Heart left ventricle (tissue), 16 donors: ENCODE measurements around the gene PLA2G3. TPM values are rescaled to one million over a fixed set of nuclear protein-coding genes. Genes with fewer than 3 reads are reported as not detected.
"Not testable (repeated sequence)": the region's sequence is repeated elsewhere in the genome, so short reads cannot be mapped to it uniquely, and the experiment has no call there.

Experiments used
- ATAC-seq, 4 donors: fragments of 200-7000 bp; cut with Tn5 transposase; one replicate each; pipeline ENCODE4 v1.9.1; 2020 to 2022; ENCODE audit warnings: moderate library complexity in 4 of 4, mild to moderate bottlenecking in 3 of 4, moderate number of reproducible peaks in 1 of 4
- DNase-seq, 5 donors: peaks; one replicate each; pipeline ENCODE4 v3.0.0-alpha.2; 2020
- H3K27ac ChIP-seq, 12 donors: fragments of 200-600 bp; sonication (generic) in 4 of 12; one replicate each; pipeline versions ENCODE4 v1.5.0 to v1.8.0; 2016 to 2022; ENCODE audit warnings: mild to moderate bottlenecking in 2 of 12
- H3K27me3 ChIP-seq, 9 donors: fragments of 200-600 bp; sonication (generic) in 2 of 9; one replicate each; pipeline versions ENCODE4 v1.5.1 to v1.8.0; 2016 to 2022; ENCODE audit warnings: mild to moderate bottlenecking in 3 of 9
- H3K36me3 ChIP-seq, 9 donors: fragments of 200-600 bp; sonication (generic) in 2 of 9; one replicate each; pipeline versions ENCODE4 v1.5.0 to v1.8.0; 2018 to 2022; ENCODE audit warnings: mild to moderate bottlenecking in 2 of 9
- H3K4me1 ChIP-seq, 12 donors: fragments of 200-600 bp; sonication (generic) in 4 of 12; one replicate each; pipeline versions ENCODE4 v1.5.0 to v1.8.0; 2016 to 2022; ENCODE audit warnings: mild to moderate bottlenecking in 3 of 12
- H3K4me3 ChIP-seq, 12 donors: fragments of 200-600 bp; sonication (generic) in 4 of 12; one replicate each; pipeline versions ENCODE4 v1.5.0 to v1.8.0; 2017 to 2022; ENCODE audit warnings: mild to moderate bottlenecking in 9 of 12, moderate library complexity in 4 of 12
- H3K9me3 ChIP-seq, 12 donors: fragments of 200-600 bp; sonication (generic) in 4 of 12; one replicate each; pipeline versions ENCODE4 v1.5.0 to v1.8.0; 2016 to 2022; ENCODE audit warnings: mild to moderate bottlenecking in 1 of 12
- POLR2A ChIP-seq, 2 donors: fragments of 450-650 bp; IDR thresholded peaks; one replicate each; pipeline ENCODE4 v1.6.1; 2017; ENCODE audit warnings: antibody characterized with exemption in 2 of 2, mild to moderate bottlenecking in 2 of 2, moderate library complexity in 2 of 2
- WGBS, 4 donors: extraction: QIAGEN DNeasy Blood & Tissue Kit in 2 of 4; methylation state at CpG; one replicate each; pipeline versions ENCODE4 v1.1.5 to v1.1.7; 2013 to 2018; 5-methylcytosine and 5-hydroxymethylcytosine counted together
- intact Hi-C, 10 donors: fragments of 100-400 bp; cut with DNase I; formaldehyde crosslinking; loops; one replicate each; pipeline versions ENCODE4 v1.11.1 to v1.14.2; 2022
- polyA plus RNA-seq, 2 donors: library from polyadenylated mRNA; stranded (reverse); fragments of 200-250 nt; gene quantifications; one replicate each; pipeline ENCODE4 v1.2.3, GENCODE V29; 2013
- total RNA-seq, 9 donors: library from RNA; depleted of rRNA in 2 of 9; stranded (reverse); fragments of >200 nt in 2 of 9; fragmentation: NEBNext Ultra II Directional in 3 of 9; extraction: Animal tissue kit (Norgen Biotek cat#: 25700) in 3 of 9; gene quantifications; one replicate each; pipeline versions ENCODE4 v1.1.0 to v1.2.4, GENCODE V29; 2016 to 2023
- TF ChIP-seq, protein P1 (sequence below), 12 donors: fragments of 200-600 bp; sonication (generic) in 4 of 12; IDR thresholded peaks; one replicate each; pipeline versions ENCODE4 v1.5.0 to v1.8.0; 2018 to 2022; ENCODE audit warnings: antibody characterized with exemption in 12 of 12, mild to moderate bottlenecking in 5 of 12
- donor health status: ischemic (EF 13 %, LVEDD 7.1; RV severe dilation, severe dysfunction).
- donor health status: healthy with polysubstance abuse.
- donor health status: DM: no; HTN: yes; CAD: no.
- donor health status: DM: no; HTN: no; CAD: no.
- donor health status: ischemic (EF 25% LVEDD 6.9; RV normal size, moderate dysfunction).
- donor health status: ischemic (EF 25% LVEDD 5.7; RV mildly dilated, moderate dysfunction).
- donor health status: healthy.
- donor health status: DM: yes; HTN: yes; CAD: no.
- donor health status: ischemic (EF 35%, LVEDD 5.7; RV mildly dilated, moderate dysfunction).
- donor health status: nonischemic (EF 11% LVEDD 7.7; RV severe dilation, severe dysfunction).
- donor health status: DM: yes; HTN: yes; CAD: no.
- donor health status: PGD.
- donor health status: ischemic (EF 29% LVEDD 5.4; RV normal size, mild dysfunction).
- donor health status: nonischemic (EF 23%, LVEDD 6.1; RV moderate dilation, normal function).

PLA2G3 gene
- total and polyA plus RNA-seq, 11 donors: not detected

DNA sequence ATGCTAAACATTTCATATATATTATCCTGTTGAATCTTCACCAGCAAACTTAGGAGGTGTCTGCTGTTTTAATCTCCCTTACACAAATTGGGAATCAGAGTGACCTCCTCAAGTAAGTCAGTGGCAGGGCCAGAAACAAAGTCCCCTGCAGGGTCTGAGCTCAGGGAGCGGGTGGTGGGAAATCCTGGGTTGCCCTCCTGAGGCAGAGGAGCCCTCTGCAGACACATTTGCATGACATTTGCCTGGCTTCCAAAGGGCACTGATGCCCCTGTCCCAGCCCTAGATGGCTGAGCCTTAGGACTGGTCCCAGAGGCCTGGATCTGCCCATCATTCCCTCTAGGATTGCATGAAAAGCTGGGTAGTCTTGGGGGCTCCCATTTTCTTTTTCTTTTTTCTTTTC, 19.7 kb downstream of the PLA2G3 start:
- peaks cover 0 to 53% (median 21%) of the 10 kb centered on the region in 12 donors for H3K4me1 ChIP-seq
- H3K4me3 ChIP-seq: no peak overlapping the region
- intact Hi-C loops: no loop called here
- WGBS, 4 donors: 92 to 100% (median 95%) methylated on average over 1 of the region's 1 CpG
- no peak for TF ChIP-seq POLR2A (IDR thresholded peaks at IDR 0.05)
- TF ChIP-seq, protein P1, sequence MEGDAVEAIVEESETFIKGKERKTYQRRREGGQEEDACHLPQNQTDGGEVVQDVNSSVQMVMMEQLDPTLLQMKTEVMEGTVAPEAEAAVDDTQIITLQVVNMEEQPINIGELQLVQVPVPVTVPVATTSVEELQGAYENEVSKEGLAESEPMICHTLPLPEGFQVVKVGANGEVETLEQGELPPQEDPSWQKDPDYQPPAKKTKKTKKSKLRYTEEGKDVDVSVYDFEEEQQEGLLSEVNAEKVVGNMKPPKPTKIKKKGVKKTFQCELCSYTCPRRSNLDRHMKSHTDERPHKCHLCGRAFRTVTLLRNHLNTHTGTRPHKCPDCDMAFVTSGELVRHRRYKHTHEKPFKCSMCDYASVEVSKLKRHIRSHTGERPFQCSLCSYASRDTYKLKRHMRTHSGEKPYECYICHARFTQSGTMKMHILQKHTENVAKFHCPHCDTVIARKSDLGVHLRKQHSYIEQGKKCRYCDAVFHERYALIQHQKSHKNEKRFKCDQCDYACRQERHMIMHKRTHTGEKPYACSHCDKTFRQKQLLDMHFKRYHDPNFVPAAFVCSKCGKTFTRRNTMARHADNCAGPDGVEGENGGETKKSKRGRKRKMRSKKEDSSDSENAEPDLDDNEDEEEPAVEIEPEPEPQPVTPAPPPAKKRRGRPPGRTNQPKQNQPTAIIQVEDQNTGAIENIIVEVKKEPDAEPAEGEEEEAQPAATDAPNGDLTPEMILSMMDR (IDR thresholded peaks at IDR 0.05): no peak
- ATAC-seq (no peak), DNase-seq (no peak)
- H3K9me3 ChIP-seq: no peaks in the 10 kb centered on the region
- peak overlapping the region in 7 of 12 donors; percentile 83 to 94 (median 89) for H3K27ac ChIP-seq
- H3K36me3 ChIP-seq: no peaks in the 10 kb centered on the region
- H3K27me3 ChIP-seq: no peaks in the 10 kb centered on the region

GRCh38 chr22:31120230-31120629, 20.1 kb downstream of the PLA2G3 start:
- 43 to 86% (median 54%) methylated on average over 1 to 5 of the region's 5 CpGs for whole genome bisulfite sequencing, 4 donors
- H3K27me3 ChIP-seq: no peaks in the 10 kb centered on the region
- DNase-seq: no peak
- TF ChIP-seq, protein P1 (IDR thresholded peaks at IDR 0.05): no peak
- no peak for TF ChIP-seq POLR2A (IDR thresholded peaks at IDR 0.05)
- H3K9me3 ChIP-seq: no peaks in the 10 kb centered on the region
- peak overlapping the region in 11 of 12 donors; percentile 37 to 94 (median 88) for H3K27ac ChIP-seq
- peaks cover 0 to 53% (median 21%) of the 10 kb centered on the region in 12 donors for H3K4me1 ChIP-seq
- no peak for ATAC-seq
- intact Hi-C loops: no loop called here
- H3K36me3 ChIP-seq: no peaks in the 10 kb centered on the region
- no peak overlapping the region for H3K4me3 ChIP-seq

DNA sequence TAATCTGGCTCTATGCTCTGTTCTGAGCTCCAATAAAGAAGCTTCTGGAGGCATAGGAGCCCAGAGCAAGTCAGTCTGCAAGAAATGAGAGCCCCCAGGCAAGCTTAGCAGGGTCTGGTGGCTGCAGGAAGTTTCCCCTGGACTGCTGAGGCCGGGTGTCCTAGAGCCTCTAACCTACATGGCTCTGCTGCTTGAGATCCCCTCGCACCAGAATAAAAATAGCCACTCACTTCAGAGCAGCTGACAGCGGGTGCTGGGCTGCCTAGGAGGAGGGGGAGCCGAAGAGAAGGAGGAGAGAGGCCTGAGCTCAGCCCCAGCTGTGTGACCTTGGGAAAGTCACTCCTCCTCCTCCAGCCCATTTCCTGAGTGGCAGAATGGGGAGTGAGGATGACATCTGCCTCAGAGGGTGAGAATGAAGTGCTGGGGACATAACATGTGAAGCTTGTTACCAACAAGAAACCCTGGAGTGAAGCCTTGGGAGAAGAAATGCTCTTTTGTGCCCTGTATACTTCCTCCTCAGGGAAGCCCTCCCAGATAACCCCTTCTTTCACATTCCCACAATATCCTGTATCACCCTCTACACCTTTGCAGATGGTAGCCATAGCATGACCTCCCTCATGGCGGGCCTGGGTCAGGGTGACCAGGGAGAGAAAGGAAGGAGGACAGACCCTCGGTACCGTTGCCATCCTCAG, 21.1 kb downstream of the PLA2G3 start:
- intact Hi-C loops: loop anchor here in 2 of 10 donors (10.0 kb wide), 1 partner anchor 116 kb away; no protein-coding TSS in a partner anchor
- peaks cover 0 to 51% (median 21%) of the 10 kb centered on the region in 12 donors for H3K4me1 ChIP-seq
- TF ChIP-seq, protein P1 (IDR thresholded peaks at IDR 0.05): no peak
- TF ChIP-seq POLR2A (IDR thresholded peaks at IDR 0.05): peak in 1 of 2 donors; percentile 66
- H3K27me3 ChIP-seq: no peaks in the 10 kb centered on the region
- H3K27ac ChIP-seq: peak overlapping the region; percentile 58 to 94 (median 88)
- H3K9me3 ChIP-seq: no peaks in the 10 kb centered on the region
- peak in 4 of 5 donors; percentile 66 to 82 (median 74) for DNase-seq
- H3K36me3 ChIP-seq: no peaks in the 10 kb centered on the region
- 41 to 46% (median 44%) methylated on average over 7 of the region's 7 CpGs for WGBS, 4 donors
- H3K4me3 ChIP-seq: no peak overlapping the region
- ATAC-seq: peak; percentile 83 to 91 (median 90)

- Histone ChIP-seq H3K27me3 (no peaks in the 10 kb centered on the region), H3K9me3 (no peaks in the 10 kb centered on the region), H3K4me3 (no peak overlapping the region), H3K36me3 (no peaks in the 10 kb centered on the region), H3K27ac (peak overlapping the region; percentile 58 to 94 (median 88)), H3K4me1 (peaks cover 0 to 43% (median 21%) of the 10 kb centered on the region in 12 donors)
- WGBS, 4 donors: 62 to 78% (median 72%) methylated on average over 3 of the region's 3 CpGs
- DNase-seq (no peak), ATAC-seq (no peak)
- intact Hi-C loops: loop anchor here in 2 of 10 donors (10.0 kb wide), 1 partner anchor 117 kb away; no protein-coding TSS in a partner anchor
- TF ChIP-seq POLR2A (IDR thresholded peaks at IDR 0.05): no peak
- TF ChIP-seq, protein P1 (IDR thresholded peaks at IDR 0.05): no peak
Measured at GRCh38 chr22:31118046-31118820, 22.1 kb downstream of the PLA2G3 start.

DNA sequence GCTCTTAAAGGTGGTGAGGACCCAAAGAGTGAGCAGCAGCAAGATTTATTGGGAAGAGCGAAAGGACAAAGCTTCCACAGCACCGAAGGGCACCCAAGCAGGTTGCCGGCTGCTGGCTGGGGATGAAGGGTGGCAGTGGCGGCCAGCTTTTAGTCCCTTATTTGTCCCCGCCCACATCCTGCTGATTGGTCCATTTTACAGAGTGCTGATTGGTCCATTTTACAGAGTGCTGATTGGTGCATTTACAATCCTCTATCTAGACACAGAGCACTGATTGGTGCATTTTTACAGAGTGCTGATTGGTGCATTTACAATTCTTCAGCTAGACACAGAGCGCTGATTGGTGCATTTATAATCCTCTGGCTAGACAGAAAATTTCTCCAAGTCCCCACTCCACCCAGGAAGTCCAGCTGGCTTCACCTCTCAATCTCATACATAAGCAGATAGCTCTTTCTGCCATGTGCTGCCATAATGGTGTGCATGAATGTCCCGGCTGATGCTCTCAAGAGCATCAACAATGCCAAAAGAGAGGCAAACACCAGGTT, 27.7 kb downstream of the PLA2G3 start:
- not testable (repeated sequence) for H3K27ac ChIP-seq, H3K4me1 ChIP-seq, H3K36me3 ChIP-seq, H3K4me3 ChIP-seq, ATAC-seq, H3K27me3 ChIP-seq, H3K9me3 ChIP-seq, DNase-seq
- 90 to 98% (median 95%) methylated on average over 7 of the region's 7 CpGs for WGBS, 4 donors
- intact Hi-C loops: loop anchor here in 2 of 10 donors (5.0 to 10.0 kb wide), 2 partner anchors 35 to 122 kb away; no protein-coding TSS in a partner anchor
